Measurements from ENCODE around the gene GYS1.
A peak's percentile ranks its signal among the peaks of the same experiment; 100 is the strongest.

Gene GYS1

DNA sequence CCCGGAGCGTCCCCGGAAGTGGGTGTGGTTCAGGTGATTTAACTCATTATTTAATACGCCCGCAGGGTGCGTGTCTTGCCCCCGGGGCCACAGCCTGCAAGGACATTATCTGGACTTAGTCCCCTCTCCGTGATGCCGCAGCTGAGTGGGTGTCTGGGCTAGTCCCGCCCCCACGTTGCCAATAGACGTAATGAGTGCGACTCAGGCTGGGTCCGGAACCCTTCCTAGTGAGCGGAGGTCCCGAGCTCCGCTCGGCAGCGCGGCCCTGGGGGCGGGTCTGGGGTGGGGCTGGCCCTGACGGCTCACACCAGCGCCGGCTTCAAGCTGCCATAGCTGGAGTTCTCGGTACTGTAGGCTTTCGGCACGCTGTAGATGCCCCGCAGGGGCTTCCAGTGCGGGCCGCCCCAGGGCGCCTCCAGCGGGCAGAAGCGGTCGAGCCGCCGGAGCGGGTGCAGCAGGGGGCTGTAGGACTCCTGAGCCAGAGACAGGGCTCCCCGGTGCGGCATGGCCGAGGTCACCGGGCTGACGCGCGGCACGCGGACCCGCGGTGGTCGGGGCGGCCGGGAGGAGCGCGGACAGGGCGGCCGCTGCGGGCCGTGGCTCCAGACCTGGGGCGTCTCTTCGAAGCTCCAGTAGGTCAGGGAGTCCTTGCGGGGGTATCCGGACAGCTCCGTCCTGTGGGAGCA lies 24.7 kb upstream of the GYS1 start:
- DNase-seq (ENCODE audit: low read depth): peak; percentile 51

DNA sequence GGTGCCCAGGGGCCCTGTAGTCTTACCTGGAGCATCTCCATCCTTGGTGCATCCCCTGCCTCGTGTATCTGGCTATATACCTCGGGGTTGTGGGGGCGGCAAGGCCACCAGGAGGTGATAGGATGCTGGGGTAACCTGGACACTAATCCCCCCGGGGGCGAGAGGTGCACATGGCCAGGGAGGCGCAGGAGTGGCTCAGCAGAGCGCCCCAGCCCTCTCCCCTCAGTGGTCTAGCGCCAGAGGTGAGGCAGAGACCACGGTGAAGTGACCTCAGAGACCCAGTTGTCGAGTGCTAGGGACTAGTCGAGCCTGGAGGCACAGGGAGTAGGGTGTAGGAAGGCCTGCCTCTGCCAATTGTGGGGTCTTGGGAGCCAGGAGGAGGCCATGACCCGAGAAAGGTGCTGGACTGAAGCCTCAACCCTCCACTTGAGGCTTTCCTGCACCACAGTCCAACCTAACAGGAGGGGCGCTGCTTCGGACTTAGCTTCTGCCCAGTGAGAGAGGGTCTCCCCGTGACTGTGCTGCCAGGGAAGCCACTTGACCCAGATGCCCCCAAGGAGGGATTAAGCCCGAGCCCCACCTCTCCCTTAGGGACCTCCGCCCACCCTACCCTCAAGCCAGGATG lies 24.0 kb upstream of the GYS1 start, which contains the start of gene LHB:
Gene LHB, minus strand, starts transcription at position 51 of the 625 bp plus-strand sequence. Its CDS starts 10 bp downstream, at position 41.
- DNase-seq (ENCODE audit: low read depth): no peak

DNA sequence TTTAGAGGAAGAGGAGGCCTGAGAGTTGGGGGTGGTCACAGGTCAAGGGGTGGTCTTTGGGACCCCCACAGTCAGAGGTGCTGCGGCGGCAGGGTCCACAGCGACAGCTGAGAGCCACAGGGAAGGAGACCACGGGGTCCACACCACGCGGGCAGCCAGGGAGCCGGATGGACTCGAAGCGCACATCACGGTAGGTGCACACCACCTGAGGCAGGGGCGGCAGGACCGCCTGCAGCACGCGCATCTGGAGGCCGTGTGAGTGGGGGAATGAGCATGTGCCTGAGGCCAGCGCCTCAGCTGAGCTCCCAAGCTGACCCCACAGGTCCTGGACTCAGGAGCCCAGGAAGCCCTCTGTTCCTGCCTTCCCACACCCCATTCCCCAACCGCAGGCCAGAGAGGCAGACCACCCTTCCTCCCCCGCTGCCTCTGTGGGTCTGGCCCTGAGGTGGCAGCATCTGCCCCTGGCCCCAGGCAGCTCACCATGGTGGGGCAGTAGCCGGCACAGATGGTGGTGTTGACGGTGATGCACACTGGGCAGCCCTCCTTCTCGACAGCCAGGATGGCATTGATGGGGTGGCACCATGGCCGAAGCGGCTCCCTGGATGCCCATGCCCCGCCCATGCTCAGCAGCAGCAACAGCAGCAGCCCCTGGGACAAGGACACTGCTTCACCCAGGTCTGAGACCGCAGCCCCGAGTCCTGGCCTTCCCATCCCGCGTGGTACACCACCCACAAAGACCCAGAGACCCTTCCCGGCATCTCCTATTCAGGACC lies 23.1 kb upstream of the GYS1 start:
- DNase-seq (ENCODE audit: low read depth): no peak

DNA sequence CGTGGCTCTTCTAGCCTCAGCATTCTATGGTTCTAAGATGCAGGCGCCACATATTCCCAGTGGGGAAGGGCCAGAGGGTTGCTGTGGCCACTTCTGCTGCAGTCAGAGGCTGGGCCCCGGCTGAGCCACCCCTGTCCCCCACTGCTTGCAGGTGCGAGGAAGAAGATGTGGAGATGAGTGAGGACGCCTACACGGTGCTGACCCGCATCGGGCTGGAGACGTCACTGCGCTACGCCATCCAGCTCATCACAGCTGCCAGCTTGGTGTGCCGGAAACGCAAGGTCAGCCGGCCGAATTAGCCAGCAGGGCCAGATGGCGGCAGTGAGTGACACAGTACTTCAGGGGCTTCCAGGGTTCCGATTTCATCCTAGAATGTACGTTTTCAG lies 21.8 kb upstream of the GYS1 start:
- no peak for DNase-seq (ENCODE audit: low read depth)

DNA sequence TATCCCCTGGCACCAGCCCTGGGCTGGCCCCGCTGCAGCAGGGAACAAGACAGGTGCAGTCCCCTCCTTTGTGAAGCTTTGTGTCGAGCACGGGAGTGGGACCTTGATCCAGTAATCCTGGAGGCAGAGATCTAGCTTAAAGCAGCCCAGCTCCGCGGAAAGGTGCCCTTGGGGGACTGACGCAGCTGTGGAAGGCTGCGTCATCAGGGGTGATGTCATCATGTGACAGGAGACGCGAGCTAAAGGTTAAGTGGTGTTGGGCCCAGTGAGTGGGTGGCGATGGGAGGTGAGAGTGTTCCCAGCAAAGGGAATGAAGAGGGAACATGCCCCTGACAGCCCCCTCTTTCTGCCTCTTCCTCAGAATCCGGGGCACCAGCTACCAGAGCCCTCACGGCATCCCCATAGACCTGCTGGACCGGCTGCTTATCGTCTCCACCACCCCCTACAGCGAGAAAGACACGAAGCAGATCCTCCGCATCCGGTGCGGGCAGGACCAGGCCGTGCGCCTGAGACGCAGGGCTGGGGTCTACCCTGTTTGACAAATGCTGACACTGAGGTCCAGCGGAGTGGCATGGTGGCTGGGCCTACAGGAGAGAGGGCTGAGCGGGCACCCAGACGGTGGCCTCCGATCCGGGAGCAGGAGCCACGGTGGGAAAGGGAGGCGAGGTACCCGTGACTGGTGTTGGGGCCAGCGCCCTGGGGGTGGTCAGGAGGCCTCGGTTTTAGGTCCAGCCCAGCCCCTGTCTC lies 21.2 kb upstream of the GYS1 start:
- DNase-seq (ENCODE audit: low read depth): no peak

DNA sequence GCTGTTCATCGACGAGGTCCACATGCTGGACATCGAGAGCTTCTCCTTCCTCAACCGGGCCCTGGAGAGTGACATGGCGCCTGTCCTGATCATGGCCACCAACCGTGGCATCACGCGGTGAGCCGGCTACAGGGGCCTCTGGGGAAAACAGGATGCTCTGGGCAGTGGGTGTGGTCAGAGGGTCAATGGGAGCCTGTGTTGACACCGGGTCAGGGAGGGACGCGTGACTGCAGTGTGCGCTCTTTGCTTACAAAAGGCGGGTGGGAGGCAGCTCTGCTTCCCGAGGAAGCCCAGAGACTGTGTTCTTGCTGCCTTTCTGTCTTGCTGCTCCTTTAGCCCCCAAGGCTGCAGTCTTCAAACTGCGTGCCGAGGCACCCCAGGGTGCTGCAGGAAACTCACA lies 18.1 kb upstream of the GYS1 start:
- no peak for DNase-seq (ENCODE audit: low read depth)

DNA sequence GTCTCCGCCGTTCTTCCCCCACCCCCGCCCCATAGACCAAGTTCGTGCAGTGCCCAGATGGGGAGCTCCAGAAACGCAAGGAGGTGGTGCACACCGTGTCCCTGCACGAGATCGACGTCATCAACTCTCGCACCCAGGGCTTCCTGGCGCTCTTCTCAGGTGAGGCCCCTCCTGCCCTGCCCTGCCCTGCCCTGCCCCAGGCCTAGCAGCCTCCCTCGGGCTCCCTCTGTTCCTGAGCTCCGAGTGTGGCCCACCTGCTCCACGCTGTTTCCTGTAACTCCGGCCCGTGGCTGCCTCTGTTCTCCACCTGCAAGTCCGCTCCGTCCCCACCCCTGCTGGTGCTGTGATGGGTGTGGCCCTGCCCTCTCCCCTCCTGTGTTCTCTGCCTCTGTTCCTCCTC lies 17.3 kb upstream of the GYS1 start:
- DNase-seq (ENCODE audit: low read depth): no peak

DNA sequence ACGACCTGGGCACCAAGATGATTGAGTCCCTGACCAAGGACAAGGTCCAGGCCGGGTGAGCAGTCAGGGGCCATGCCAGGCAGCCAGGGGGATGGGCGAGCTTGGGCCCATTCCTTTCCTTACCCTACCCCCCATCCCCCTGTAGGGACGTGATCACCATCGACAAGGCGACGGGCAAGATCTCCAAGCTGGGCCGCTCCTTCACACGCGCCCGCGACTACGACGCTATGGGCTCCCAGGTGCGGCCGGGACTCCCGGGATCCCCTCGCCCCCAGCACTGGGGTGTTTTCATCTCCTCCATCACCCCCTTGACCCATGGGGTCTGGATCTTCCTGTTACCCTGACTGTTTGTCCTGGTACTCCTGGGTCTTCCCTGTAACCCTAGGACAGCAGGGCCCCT lies 16.7 kb upstream of the GYS1 start:
- DNase-seq (ENCODE audit: low read depth): no peak

DNA sequence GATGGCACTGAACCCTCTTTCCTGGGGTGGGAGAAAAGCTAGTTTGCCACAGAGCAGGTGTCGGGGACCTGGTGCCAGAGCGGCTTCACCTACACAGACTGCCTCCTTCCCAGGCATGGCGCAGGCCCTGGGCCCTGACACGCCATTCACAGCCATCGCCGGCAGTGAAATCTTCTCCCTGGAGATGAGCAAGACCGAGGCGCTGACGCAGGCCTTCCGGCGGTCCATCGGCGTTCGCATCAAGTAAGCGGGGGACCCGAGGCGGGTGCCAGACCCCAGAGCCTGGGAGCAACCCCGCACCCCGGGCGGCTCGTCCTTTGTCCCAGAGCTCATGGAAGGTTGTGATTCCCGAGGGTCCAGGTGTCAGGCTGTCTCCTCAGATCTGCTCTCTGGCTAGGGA lies 13.8 kb upstream of the GYS1 start:
- no peak for DNase-seq (ENCODE audit: low read depth)

DNA sequence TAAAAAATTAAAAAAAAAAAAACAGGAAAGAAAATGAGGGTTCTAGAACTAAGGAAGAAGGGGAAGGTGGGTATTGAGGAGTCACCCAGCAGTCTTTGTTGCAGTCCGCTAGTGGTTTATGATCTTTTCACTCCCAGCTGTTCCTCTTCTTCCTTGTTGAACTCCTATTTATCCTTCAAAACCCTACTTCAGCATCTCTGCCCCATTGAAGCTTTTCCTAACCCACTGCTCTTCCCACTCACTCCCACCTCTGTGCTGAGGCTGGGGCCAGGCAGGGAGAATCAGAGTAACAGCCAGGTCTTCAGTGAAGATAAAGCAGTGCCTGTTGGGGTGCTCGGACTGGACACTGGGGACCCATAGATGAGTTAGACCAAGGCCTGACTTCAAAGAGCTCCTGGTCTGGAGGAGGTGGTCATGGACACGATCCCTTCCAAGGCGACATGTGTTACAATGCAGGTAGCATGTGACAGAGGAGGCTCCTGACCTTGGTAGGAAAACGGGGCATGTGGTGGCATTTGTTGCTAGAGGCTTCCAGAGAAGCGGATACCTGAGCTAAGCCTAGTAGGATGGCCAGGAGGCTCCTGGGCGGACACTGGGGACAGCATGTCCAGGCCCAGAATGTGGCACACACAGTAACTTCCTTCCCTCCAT lies 12.0 kb upstream of the GYS1 start:
- DNase-seq (ENCODE audit: low read depth): no peak

DNA sequence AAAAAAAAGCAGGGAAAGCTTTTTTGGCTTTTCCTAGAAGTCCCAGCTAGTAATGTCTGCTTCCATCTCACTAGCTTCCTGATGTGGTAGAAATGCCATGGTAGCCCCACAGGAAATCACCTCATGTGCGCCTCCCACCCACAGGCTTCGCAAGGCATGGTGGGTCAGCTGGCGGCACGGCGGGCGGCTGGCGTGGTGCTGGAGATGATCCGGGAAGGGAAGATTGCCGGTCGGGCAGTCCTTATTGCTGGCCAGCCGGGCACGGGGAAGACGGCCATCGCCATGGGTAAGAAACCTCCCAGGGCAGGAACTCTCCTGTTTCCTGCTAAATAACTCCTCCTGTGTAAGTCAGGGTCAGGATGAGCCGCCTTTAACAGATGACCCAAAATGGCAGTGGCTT lies 11.0 kb upstream of the GYS1 start:
- DNase-seq (ENCODE audit: low read depth): no peak

DNA sequence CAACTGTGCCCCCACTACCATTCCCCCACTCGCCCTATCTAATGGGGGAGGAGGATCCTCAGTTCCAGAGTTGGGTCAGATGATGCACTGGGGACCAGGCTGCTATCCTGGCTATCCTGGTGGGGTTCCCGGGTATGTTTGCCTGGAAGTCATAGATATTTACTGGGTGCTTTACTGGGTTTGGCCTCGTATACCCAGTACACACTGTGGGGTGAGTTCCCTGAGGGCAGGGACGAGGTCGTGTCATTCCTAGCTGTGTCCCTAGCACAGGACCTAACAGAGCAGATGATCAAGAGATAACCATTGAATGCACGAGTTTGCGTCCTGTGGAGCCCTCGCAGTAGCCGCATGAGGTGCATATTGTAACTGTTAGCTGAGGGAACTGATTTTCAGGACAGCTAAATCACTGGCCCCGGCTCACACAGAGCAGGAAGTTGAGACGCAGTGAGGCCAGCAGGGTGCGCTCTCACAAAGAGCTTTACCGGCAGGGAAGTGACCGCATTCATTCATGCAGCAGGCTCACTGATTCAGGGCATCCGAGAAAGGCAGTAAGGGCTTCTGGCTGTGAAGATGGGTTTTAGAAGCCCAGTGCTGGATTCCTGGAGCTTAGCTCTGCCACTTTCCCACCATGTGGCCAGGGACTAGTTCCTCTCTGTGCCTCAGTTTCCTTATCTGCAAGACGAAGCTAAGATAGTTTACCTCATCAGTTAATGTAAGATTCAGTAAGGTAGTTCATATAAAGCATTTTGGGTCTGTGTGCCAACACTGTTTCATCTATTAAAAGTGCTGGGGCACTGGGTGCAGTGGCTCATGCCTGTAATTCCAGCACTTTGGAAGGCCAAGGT lies 6.6 kb upstream of the GYS1 start:
- DNase-seq (ENCODE audit: low read depth): peak; percentile 34

DNA sequence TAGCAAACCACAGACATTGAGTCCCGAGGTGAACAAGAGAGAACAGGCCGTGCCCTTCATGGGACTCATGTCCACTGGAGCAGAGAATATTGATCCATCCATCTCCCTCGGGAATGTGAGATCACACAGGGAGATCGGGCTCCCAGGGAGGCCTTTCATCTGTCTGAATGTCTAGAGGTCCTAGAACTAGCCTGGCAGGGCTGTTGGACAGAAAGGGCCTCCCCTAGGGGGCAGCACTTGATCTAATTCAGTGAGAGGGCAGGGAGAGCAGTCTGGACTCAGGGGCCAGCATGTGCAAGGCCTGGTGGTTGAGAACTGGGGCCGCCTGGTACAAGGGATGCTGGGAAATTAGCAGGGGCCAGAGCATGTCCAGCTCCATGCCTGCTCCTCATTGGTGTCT lies 4.9 kb upstream of the GYS1 start:
- DNase-seq (ENCODE audit: low read depth): no peak

DNA sequence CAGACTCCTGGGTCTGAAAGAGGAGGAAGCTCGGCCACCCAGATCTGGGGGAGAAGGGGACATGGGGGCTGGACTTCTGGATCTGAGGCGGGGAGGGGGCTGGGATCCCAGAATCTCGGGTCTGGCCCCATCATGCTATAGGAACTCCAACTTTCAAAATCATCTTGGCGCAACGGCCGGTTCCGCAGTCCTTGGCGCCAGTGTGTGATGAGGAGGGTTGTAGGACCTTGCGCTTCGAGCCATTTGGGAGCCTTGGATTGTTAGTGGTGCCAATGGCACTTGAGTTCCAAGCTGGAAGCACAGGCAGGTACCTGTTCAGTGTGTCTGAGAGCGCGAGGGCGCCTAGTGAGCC lies 902 bp upstream of the GYS1 start:
- DNase-seq (ENCODE audit: low read depth): no peak

DNA sequence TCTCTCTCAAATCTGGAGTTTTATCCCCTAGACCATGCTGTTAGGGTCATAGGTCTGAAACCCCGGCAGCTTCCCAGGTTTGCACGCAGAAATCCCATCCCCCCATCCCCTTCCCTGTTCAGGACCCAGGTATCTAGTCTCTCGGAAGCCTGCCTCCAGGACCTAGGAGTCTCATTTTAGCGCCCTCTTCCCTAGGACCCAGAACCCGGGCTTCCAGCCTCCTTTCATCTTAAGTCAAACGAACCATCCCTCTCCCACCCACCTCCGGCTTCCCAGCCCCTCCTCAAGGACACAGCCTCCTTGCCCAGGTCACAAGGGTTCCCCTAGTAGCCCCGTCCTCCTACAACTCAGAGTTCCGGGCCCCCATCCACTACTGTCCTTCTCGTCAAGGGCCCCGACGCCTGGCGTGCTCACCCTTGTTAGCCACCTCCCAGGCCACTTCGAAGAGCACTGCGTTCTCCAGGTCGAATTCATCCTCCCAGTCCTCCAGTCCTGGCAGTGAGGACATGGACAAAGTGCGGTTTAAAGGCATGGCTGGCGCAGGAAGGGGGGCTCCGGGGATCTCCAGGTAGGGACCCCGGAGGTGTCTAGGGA lies 431 bp downstream of the GYS1 start:
- no peak for DNase-seq (ENCODE audit: low read depth)

DNA sequence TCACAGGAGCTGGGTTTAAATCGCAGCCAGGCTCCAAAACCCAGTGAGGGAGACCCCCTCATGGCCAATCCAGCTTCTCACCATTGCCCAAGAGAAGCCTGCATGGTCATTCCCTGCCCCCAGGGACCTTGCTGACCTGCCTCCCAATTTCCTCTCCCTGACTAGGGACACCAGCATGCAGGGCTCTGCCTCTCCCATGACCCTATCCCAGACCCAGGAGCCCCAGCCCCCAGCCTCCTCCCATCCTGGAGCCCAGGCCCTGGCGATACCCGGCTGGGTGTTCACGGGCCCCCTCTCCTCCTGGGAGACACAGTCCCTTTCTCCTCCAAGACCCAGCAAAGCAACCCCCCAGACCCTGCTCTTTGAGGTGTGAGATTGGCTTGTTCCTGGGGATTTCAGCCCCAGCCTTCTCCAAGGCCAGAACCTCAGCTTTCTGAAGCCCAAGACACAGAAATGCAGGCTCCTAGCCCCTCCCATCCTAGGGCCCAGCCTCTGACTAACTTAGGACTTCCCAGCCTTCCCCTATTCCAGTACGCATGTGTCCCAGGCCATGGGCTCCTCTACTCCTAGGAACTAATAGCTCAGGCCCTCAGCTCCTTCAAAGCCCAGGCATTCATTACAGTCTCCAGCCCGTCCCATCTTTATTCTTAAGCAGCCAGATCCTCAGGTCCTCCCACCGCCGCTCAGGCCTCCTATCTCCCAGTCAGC lies 1.1 kb downstream of the GYS1 start:
- no peak for DNase-seq (ENCODE audit: low read depth)

DNA sequence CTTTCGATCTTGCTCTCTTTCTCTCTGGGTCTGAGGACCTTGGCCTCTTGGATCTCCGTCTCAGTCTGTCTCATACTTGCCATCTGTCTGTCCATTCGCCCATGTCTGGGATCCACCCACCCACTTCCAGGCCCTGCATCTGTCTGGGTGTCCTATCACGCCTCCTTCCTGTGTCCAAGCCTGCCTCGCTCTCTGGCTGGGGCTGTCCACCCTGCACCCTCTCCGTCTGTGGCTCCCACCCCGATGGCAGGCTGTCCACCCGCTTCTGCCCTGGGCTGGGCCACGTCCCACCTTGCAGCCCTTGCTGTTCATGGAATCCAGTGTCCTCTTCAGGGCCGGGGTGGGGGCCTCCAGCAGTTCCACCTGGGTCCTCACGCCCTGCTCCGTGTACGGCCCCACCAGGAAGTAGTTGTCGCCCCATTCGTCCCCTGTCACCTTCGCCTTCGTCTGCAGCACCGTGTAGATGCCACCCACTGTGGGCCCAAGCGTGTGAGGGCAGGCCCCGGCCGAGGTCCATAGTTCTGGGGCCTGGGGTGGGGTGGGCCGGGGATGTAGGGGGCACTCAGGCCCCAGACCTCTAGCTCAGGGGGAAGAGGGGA lies 2.0 kb downstream of the GYS1 start:
- DNase-seq (ENCODE audit: low read depth): no peak

DNA sequence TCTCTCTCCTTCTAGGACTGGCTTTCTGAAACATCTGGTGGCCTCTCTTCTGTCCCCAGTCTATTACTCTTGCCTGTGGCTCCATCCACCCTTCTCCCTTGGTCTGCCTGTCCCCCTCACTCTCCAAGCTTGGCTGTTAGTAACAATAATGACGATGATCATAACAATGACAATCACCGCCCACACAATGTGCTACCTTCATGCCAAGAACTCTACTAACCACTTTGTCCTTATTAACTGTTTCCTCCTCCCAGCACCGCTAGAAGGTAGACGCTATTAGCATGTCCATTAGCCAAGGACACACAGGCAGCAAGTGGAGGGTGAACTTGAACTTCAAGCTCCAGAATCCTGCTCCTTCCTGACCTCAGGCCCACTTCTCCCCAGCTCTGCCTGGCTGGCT lies 2.7 kb downstream of the GYS1 start:
- no peak for DNase-seq (ENCODE audit: low read depth)

DNA sequence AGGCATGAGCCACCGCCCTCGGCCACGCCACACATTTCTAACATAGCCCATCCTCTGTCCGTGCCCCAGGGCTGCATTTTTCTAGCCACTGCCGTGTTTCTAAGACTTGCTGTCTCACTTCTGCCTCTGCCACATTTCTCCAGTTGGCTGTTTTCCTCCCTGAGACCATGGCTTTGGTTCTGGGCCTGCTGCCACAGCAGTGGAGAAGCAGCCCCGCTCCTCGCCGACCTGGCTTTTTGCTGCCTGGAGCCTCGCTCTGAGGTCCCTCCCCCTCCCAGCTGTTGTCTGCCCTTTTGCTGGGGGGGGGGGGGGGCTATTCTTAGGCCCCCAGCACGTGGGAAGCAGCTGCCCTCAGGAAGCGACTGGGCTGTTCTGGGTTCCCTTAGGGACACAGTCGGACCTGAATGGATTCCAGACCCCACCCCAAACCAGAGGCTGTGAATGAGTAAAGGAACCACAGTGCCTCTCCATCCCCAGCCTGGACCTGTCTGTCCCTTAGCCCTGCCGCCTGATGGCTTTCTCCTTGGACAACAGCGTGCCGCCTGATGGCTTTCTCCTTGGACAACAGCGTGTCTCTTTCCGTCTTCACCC lies 3.3 kb downstream of the GYS1 start:
- DNase-seq (ENCODE audit: low read depth): no peak

Measured in T-helper 22 cell (primary cell).